B cell (primary cell): ENCODE measurements around the gene PIAS4. TPM values are rescaled to one million over a fixed set of nuclear protein-coding genes. Genes with fewer than 3 reads are reported as not detected.

Experiments used
- ATAC-seq: fragments of 200-7000 bp; cut with Tn5 transposase; one replicate; pipeline ENCODE4 v1.10.0; 2021; ENCODE audit warnings: low read depth, mild to moderate bottlenecking, moderate number of reproducible peaks, moderate library complexity
- CTCF ChIA-PET: fragments of 350-600 bp; sonication (Branson Sonifier 250); formaldehyde crosslinking; loops from one replicate; lab custom pipeline; 2021; ENCODE audit warnings: antibody characterized with exemption, inconsistent platforms; lab: Charles Lee
- POLR2A ChIA-PET: fragments of 350-600 bp; sonication (Branson Sonifier 250); formaldehyde crosslinking; loops from one replicate; lab custom pipeline; 2021; ENCODE audit warnings: antibody characterized with exemption; lab: Charles Lee
- DNase-seq: peaks from one replicate; pipeline ENCODE4 v3.0.0; 2013
- H2AFZ ChIP-seq: 2 replicates; pipeline ENCODE4 v1.6.1; 2012; ENCODE audit warnings: mild to moderate bottlenecking, low read depth, low read length; ENCODE audit not compliant: insufficient read depth, poor library complexity, severe bottlenecking
- H3K27ac ChIP-seq, 2 donors: 1 replicate in 1 of 2; 2 replicates in 1 of 2; pipeline ENCODE4 v1.5.1; 2012 to 2013; ENCODE audit warnings: low read length in 2 of 2, mild to moderate bottlenecking in 2 of 2, moderate library complexity in 1 of 2
- H3K27me3 ChIP-seq, 4 experiments: fragments of 200-600 bp in 1 of 4; sonication (generic) in 1 of 4; replicated peaks in 1 of 4; 1 replicate in 2 of 4; 2 replicates in 2 of 4; pipeline versions ENCODE4 v1.6.1 to v1.7.0; 2013 to 2016; ENCODE audit warnings: low read length in 3 of 4, mild to moderate bottlenecking in 2 of 4, mixed read lengths in 1 of 4, moderate library complexity in 1 of 4; ENCODE audit not compliant: insufficient read depth in 4 of 4, control insufficient read depth in 3 of 4; ENCODE audit errors: control extremely low read depth in 1 of 4
- H3K36me3 ChIP-seq, 2 experiments: replicated peaks in 1 of 2; 1 replicate in 1 of 2; 2 replicates in 1 of 2; pipeline versions ENCODE4 v1.6.1 to v1.7.1; 2013; ENCODE audit warnings: low read length in 1 of 2; ENCODE audit not compliant: insufficient read depth in 2 of 2, control insufficient read depth in 1 of 2; ENCODE audit errors: control extremely low read depth in 1 of 2, extremely low read depth in 1 of 2
- H3K4me1 ChIP-seq, 2 donors: fragments of 200-600 bp in 1 of 2; sonication (generic) in 1 of 2; 1 replicate in 1 of 2; 2 replicates in 1 of 2; pipeline versions ENCODE4 v1.5.1 to v1.6.1; 2013 to 2017; ENCODE audit warnings: low read length in 2 of 2; ENCODE audit not compliant: control insufficient read depth in 2 of 2, insufficient read depth in 2 of 2
- H3K4me2 ChIP-seq: replicated peaks from 2 replicates; pipeline ENCODE3; 2012; ENCODE audit warnings: mild to moderate bottlenecking, low read depth, low read length; ENCODE audit not compliant: poor library complexity, severe bottlenecking
- H3K4me3 ChIP-seq, 5 experiments: fragments of 200-600 bp in 1 of 5; sonication (generic) in 1 of 5; 1 replicate in 3 of 5; 2 replicates in 2 of 5; pipeline versions ENCODE4 v1.5.1 to v1.7.0; 2011 to 2016; ENCODE audit warnings: low read length in 4 of 5, mild to moderate bottlenecking in 4 of 5, low read depth in 2 of 5, control low read depth in 1 of 5, moderate library complexity in 1 of 5; ENCODE audit not compliant: insufficient read depth in 1 of 5; ENCODE audit errors: control extremely low read depth in 1 of 5, extremely low read depth in 1 of 5
- H3K79me2 ChIP-seq: fragments of 200-600 bp; sonication (generic); one replicate; pipeline ENCODE4 v1.6.0; 2016; ENCODE audit warnings: low read length; ENCODE audit not compliant: control insufficient read depth, insufficient read depth
- H3K9ac ChIP-seq: fragments of 200-600 bp; sonication (generic); 2 replicates; pipeline ENCODE4 v1.6.1; 2017; ENCODE audit warnings: mild to moderate bottlenecking, low read length, moderate library complexity
- H3K9me3 ChIP-seq, 3 donors: one replicate each; pipeline versions ENCODE4 v1.6.1 to v1.7.1; 2013; ENCODE audit warnings: low read length in 2 of 3; ENCODE audit not compliant: control insufficient read depth in 2 of 3, insufficient read depth in 1 of 3; ENCODE audit errors: control extremely low read depth in 1 of 3
- H4K20me1 ChIP-seq: 2 replicates; pipeline ENCODE4 v1.6.0; 2012; ENCODE audit warnings: mild to moderate bottlenecking, low read length; ENCODE audit not compliant: insufficient read depth, control insufficient read depth, poor library complexity, severe bottlenecking
- H3K27ac Mint-ChIP-seq: one replicate; pipeline ENCODE4 v1.8.0; 2021; ENCODE audit warnings: mixed read lengths
- H3K27me3 Mint-ChIP-seq: one replicate; pipeline ENCODE4 v1.8.0; 2021; ENCODE audit warnings: mixed read lengths
- H3K4me1 Mint-ChIP-seq: one replicate; pipeline ENCODE4 v1.8.0; 2021; ENCODE audit warnings: mixed read lengths
- H3K4me3 Mint-ChIP-seq: one replicate; pipeline ENCODE4 v1.8.0; 2021; ENCODE audit warnings: mixed read lengths
- H3K9me3 Mint-ChIP-seq: one replicate; pipeline ENCODE4 v1.8.0; 2022; ENCODE audit warnings: mixed read lengths; ENCODE audit not compliant: insufficient read depth
- EZH2 ChIP-seq: IDR thresholded peaks from 2 replicates; pipeline ENCODE4 v1.6.1; 2012; ENCODE audit warnings: borderline replicate concordance, low read depth, mild to moderate bottlenecking, moderate library complexity, low read length; ENCODE audit not compliant: insufficient read depth, poor library complexity, severe bottlenecking
- WGBS: methylation state at CpG from one replicate; pipeline ENCODE4 v1.1.5; 2013; ENCODE audit warnings: missing lambda C conversion rate; ENCODE audit not compliant: insufficient coverage; 5-methylcytosine and 5-hydroxymethylcytosine counted together
- intact Hi-C: fragments of 100-400 bp; cut with micrococcal nuclease; formaldehyde crosslinking; loops from one replicate; pipeline ENCODE4 v1.10.0; 2022
- polyA plus RNA-seq: library from polyadenylated mRNA; depleted of rRNA; stranded (reverse); fragments of >200 nt; gene quantifications from 2 replicates; pipeline ENCODE4 v1.2.3, GENCODE V29; 2012
- total RNA-seq, 2 donors: library from RNA; stranded (reverse); fragments of 120-200 nt in 1 of 2; gene quantifications; 1 replicate in 1 of 2; 2 replicates in 1 of 2; pipeline versions ENCODE4 v1.2.3 to v1.2.4, GENCODE V29; 2013 to 2022
- TF ChIP-seq, protein P1 (sequence below): fragments of 200-600 bp; IDR thresholded peaks from one replicate; pipeline ENCODE4 v1.8.0; 2022; ENCODE audit warnings: antibody characterized with exemption, mild to moderate bottlenecking

PIAS4 gene
- total and polyA plus RNA-seq, 2 donors (not counting 1 experiment from before 2014, with no cell fraction given) = 13.7 to 56.8 TPM

DNA sequence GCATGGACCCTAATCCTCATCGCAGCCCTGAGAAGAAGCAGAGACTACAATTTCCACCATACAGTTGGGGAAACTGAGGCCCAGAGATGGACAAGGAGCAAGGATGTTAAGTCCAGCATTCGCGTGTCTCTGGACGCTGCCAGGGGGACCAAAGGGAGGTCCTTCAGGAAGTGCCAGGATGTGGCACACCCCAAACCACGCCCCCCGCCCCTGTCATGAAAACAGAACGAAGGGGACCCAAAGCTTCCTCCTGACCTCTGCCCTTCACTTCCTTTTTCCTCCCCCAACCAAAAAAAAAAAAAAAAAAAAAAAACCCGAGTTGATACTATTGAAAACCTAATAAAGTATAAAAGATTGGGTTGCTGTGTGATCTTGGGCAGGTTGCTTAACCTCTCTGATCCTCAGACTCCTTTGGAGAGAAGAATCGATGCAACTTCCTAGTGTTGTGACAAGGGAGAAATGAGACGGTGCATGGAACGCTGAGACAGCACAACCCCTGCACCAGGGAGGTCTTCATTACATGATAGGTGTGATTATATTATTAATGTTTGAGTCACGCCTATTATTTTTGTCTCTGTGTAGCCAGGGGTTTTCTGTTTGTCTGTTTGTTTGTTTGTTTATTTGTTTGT lies 61.9 kb downstream of the PIAS4 start:
- peak overlapping the region; percentile 95 for H3K4me2 ChIP-seq
- H3K4me3 ChIP-seq = peak overlapping the region in 1 of 5 experiments; percentile 38
- no peak overlapping the region for H3K27ac ChIP-seq
- H3K36me3 ChIP-seq = no peaks in the 10 kb centered on the region
- Mint-ChIP-seq H3K27me3 (no peaks in the 10 kb centered on the region), H3K9me3 (no peaks in the 10 kb centered on the region), H3K4me3 (peak overlapping the region; percentile 59), H3K4me1 (peaks cover 15% of the 10 kb centered on the region), H3K27ac (peak overlapping the region; percentile 71)
- TF ChIP-seq, protein P1, sequence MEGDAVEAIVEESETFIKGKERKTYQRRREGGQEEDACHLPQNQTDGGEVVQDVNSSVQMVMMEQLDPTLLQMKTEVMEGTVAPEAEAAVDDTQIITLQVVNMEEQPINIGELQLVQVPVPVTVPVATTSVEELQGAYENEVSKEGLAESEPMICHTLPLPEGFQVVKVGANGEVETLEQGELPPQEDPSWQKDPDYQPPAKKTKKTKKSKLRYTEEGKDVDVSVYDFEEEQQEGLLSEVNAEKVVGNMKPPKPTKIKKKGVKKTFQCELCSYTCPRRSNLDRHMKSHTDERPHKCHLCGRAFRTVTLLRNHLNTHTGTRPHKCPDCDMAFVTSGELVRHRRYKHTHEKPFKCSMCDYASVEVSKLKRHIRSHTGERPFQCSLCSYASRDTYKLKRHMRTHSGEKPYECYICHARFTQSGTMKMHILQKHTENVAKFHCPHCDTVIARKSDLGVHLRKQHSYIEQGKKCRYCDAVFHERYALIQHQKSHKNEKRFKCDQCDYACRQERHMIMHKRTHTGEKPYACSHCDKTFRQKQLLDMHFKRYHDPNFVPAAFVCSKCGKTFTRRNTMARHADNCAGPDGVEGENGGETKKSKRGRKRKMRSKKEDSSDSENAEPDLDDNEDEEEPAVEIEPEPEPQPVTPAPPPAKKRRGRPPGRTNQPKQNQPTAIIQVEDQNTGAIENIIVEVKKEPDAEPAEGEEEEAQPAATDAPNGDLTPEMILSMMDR = no peak
- TF ChIP-seq EZH2 = no peak
- H3K79me2 ChIP-seq = peaks cover 16% of the 10 kb centered on the region
- peaks cover 7% of the 10 kb centered on the region for H4K20me1 ChIP-seq
- ChIA-PET POLR2A (interaction anchor here (0.7 kb wide), 1 partner anchor 40 kb away, joined by 3 read pairs; no protein-coding TSS in a partner anchor), CTCF (interaction anchor here (0.7 kb wide), 1 partner anchor 71 kb away, joined by 3 read pairs; no protein-coding TSS in a partner anchor)
- no peaks in the 10 kb centered on the region for H3K27me3 ChIP-seq
- no peaks in the 10 kb centered on the region for H3K9me3 ChIP-seq
- intact Hi-C loops = loop anchor here (5.0 to 10.0 kb wide), 2 partner anchors 113 to 895 kb away; partner anchors contain the start of genes ANKRD24, S1PR4 and SIRT6
- WGBS = 56% methylated on average over 6 of the region's 12 CpGs
- peak; percentile 50 for DNase-seq
- no peak for ATAC-seq
- no peak overlapping the region for H3K9ac ChIP-seq
- peaks cover 20 to 25% of the 10 kb centered on the region in 2 donors for H3K4me1 ChIP-seq
- H2AFZ ChIP-seq = no peak overlapping the region

DNA sequence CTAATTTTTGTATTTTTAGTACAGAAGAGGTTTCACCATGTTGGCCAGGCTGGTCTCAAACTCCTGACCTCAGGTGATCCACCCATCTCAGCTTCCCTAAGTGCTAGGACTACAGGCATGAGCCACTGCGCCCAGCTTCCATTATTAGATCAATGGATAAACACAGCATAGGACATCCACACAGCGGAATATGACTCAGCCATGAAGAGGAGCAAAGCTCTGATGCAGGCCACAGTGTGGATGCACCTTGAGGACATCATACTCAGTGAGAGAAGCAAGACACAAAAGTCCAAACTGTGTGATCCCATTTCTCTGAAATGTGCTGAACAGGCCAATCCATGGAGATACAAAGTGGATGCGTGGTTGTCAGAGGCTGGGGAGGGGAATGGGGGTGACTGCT lies 64.1 kb downstream of the PIAS4 start:
- Histone ChIP-seq H4K20me1 (no peaks in the 10 kb centered on the region), H3K27ac (no peak overlapping the region), H2AFZ (no peak overlapping the region), H3K27me3 (no peaks in the 10 kb centered on the region), H3K4me1 (peaks cover 19 to 23% of the 10 kb centered on the region in 2 donors), H3K4me2 (no peak overlapping the region), H3K36me3 (no peaks in the 10 kb centered on the region), H3K4me3 (no peak overlapping the region), H3K9me3 (no peaks in the 10 kb centered on the region), H3K79me2 (peaks cover 10% of the 10 kb centered on the region), H3K9ac (no peak overlapping the region)
- Mint-ChIP-seq H3K4me3 (no peak overlapping the region), H3K9me3 (no peaks in the 10 kb centered on the region), H3K27me3 (no peaks in the 10 kb centered on the region), H3K27ac (no peak overlapping the region), H3K4me1 (peaks cover 16% of the 10 kb centered on the region)
- 100% methylated on average over 2 of the region's 3 CpGs for WGBS
- POLR2A ChIA-PET = no interaction called here
- CTCF ChIA-PET = no interaction called here
- intact Hi-C loops = no loop called here
- no peak for TF ChIP-seq EZH2
- ATAC-seq = no peak
- DNase-seq = no peak
